ENCODE measurements around the gene GALNT14. TPM values are rescaled to one million over a fixed set of nuclear protein-coding genes. Genes with fewer than 3 reads are reported as not detected.

GALNT14 gene
- total RNA-seq, 1 donor from 2014 or later = 14.4 TPM

- H3K27me3 Mint-ChIP-seq (ENCODE audit: unreplicated experiment) = no peaks in the 10 kb centered on the region
- H3K27ac Mint-ChIP-seq (ENCODE audit: unreplicated experiment) = no peak overlapping the region
- H3K9me3 Mint-ChIP-seq (ENCODE audit: unreplicated experiment) = no peaks in the 10 kb centered on the region
- no peak overlapping the region for H3K4me3 Mint-ChIP-seq (ENCODE audit: unreplicated experiment)
- H3K36me3 Mint-ChIP-seq (ENCODE audit: unreplicated experiment) = no peaks in the 10 kb centered on the region
- no peak for DNase-seq
- no peak for TF ChIP-seq CTCF (IDR thresholded peaks at IDR 0.05; ENCODE audit: partially characterized antibody, unreplicated experiment)
- peaks cover 18% of the 10 kb centered on the region for H3K4me1 Mint-ChIP-seq (ENCODE audit: low read depth, unreplicated experiment)
Observed at GRCh38 chr2:31107591-31108300, 30.5 kb downstream of the GALNT14 start.

- Mint-ChIP-seq H3K4me3 (ENCODE audit: unreplicated experiment) (no peak overlapping the region), H3K27ac (ENCODE audit: unreplicated experiment) (no peak overlapping the region), H3K9me3 (ENCODE audit: unreplicated experiment) (no peaks in the 10 kb centered on the region), H3K27me3 (ENCODE audit: unreplicated experiment) (no peaks in the 10 kb centered on the region), H3K36me3 (ENCODE audit: unreplicated experiment) (no peaks in the 10 kb centered on the region), H3K4me1 (ENCODE audit: low read depth, unreplicated experiment) (no peaks in the 10 kb centered on the region)
- no peak for TF ChIP-seq CTCF (IDR thresholded peaks at IDR 0.05; ENCODE audit: partially characterized antibody, unreplicated experiment)
- DNase-seq = no peak
Observed at GRCh38 chr2:31101701-31102100, 36.5 kb downstream of the GALNT14 start.

GRCh38 chr2:31097962-31098613, 40.2 kb downstream of the GALNT14 start:
- Mint-ChIP-seq H3K27ac (ENCODE audit: unreplicated experiment) (no peak overlapping the region), H3K4me1 (ENCODE audit: low read depth, unreplicated experiment) (no peaks in the 10 kb centered on the region), H3K4me3 (ENCODE audit: unreplicated experiment) (no peak overlapping the region), H3K36me3 (ENCODE audit: unreplicated experiment) (no peaks in the 10 kb centered on the region), H3K9me3 (ENCODE audit: unreplicated experiment) (no peaks in the 10 kb centered on the region), H3K27me3 (ENCODE audit: unreplicated experiment) (no peaks in the 10 kb centered on the region)
- no peak for TF ChIP-seq CTCF (IDR thresholded peaks at IDR 0.05; ENCODE audit: partially characterized antibody, unreplicated experiment)
- no peak for DNase-seq

GRCh38 chr2:31090188-31090587, 48.1 kb downstream of the GALNT14 start:
- peaks cover 2% of the 10 kb centered on the region for H3K9me3 Mint-ChIP-seq (ENCODE audit: unreplicated experiment)
- H3K36me3 Mint-ChIP-seq (ENCODE audit: unreplicated experiment) = no peaks in the 10 kb centered on the region
- H3K4me3 Mint-ChIP-seq (ENCODE audit: unreplicated experiment) = no peak overlapping the region
- no peak overlapping the region for H3K27ac Mint-ChIP-seq (ENCODE audit: unreplicated experiment)
- no peaks in the 10 kb centered on the region for H3K4me1 Mint-ChIP-seq (ENCODE audit: low read depth, unreplicated experiment)
- no peak for TF ChIP-seq CTCF (IDR thresholded peaks at IDR 0.05; ENCODE audit: partially characterized antibody, unreplicated experiment)
- DNase-seq = no peak
- peaks cover 3% of the 10 kb centered on the region for H3K27me3 Mint-ChIP-seq (ENCODE audit: unreplicated experiment)

- no peak overlapping the region for H3K4me3 Mint-ChIP-seq (ENCODE audit: unreplicated experiment)
Observed at GRCh38 chr2:31089645-31090044, 48.6 kb downstream of the GALNT14 start.

More at GRCh38 chr2:31089645-31090044, 48.6 kb downstream of the GALNT14 start:
- TF ChIP-seq CTCF (IDR thresholded peaks at IDR 0.05; ENCODE audit: partially characterized antibody, unreplicated experiment) = no peak
- Mint-ChIP-seq H3K36me3 (ENCODE audit: unreplicated experiment) (no peaks in the 10 kb centered on the region), H3K27ac (ENCODE audit: unreplicated experiment) (no peak overlapping the region), H3K4me1 (ENCODE audit: low read depth, unreplicated experiment) (no peaks in the 10 kb centered on the region), H3K9me3 (ENCODE audit: unreplicated experiment) (peaks cover 2% of the 10 kb centered on the region), H3K27me3 (ENCODE audit: unreplicated experiment) (peaks cover 3% of the 10 kb centered on the region)
- DNase-seq = no peak

Data from glutamatergic neuron (in vitro differentiated cells).